T-cell (primary cell): ENCODE measurements around the gene MRPL50. TPM values are rescaled to one million over a fixed set of nuclear protein-coding genes. Genes with fewer than 3 reads are reported as not detected.

Source experiments
- ATAC-seq, 4 experiments: fragments of 200-7000 bp in 3 of 4; fragments of 150-1000 bp in 1 of 4; cut with Tn5 transposase; replicated peaks in 1 of 4; 1 replicate in 3 of 4; 2 replicates in 1 of 4; pipeline ENCODE4 v1.10.0; 2021; ENCODE audit warnings: moderate library complexity in 3 of 4, mild to moderate bottlenecking in 2 of 4, moderate number of reproducible peaks in 1 of 4
- CTCF ChIA-PET, 2 donors: fragments of 300-600 bp; sonication (Branson Sonifier 250); formaldehyde crosslinking; loops; one replicate each; lab custom pipeline; 2022; ENCODE audit warnings: antibody characterized with exemption in 2 of 2; lab: Charles Lee
- POLR2A ChIA-PET, 2 donors: fragments of 300-600 bp; sonication (Branson Sonifier 250); formaldehyde crosslinking; loops; one replicate each; lab custom pipeline; 2022; ENCODE audit warnings: antibody characterized with exemption in 2 of 2; lab: Charles Lee
- DNase-seq, 35 experiments: peaks; one replicate each; pipeline versions ENCODE4 v3.0.0 to v3.0.0-alpha.2; 2013 to 2023
- H3K27ac ChIP-seq: one replicate; pipeline ENCODE4 v1.5.1; 2013; ENCODE audit warnings: low read length
- H3K27me3 ChIP-seq, 2 experiments: replicated peaks in 1 of 2; 1 replicate in 1 of 2; 2 replicates in 1 of 2; pipeline versions ENCODE4 v1.6.1 to v1.7.0; 2013; ENCODE audit warnings: low read length in 1 of 2, mixed read lengths in 1 of 2; ENCODE audit not compliant: control insufficient read depth in 2 of 2, insufficient read depth in 2 of 2; ENCODE audit errors: extremely low read depth in 1 of 2
- H3K36me3 ChIP-seq, 2 donors: 1 replicate in 1 of 2; 2 replicates in 1 of 2; pipeline versions ENCODE4 v1.6.1 to v1.7.0; 2013; ENCODE audit warnings: low read length in 1 of 2; ENCODE audit not compliant: control insufficient read depth in 2 of 2, insufficient read depth in 1 of 2; ENCODE audit errors: extremely low read depth in 1 of 2
- H3K4me1 ChIP-seq, 2 experiments: 1 replicate in 1 of 2; 2 replicates in 1 of 2; pipeline versions ENCODE4 v1.6.1 to v1.7.0; 2013; ENCODE audit warnings: low read length in 2 of 2, mixed read lengths in 1 of 2; ENCODE audit not compliant: insufficient read depth in 2 of 2, control insufficient read depth in 1 of 2; ENCODE audit errors: extremely low read depth in 1 of 2
- H3K4me3 ChIP-seq, 2 donors: 1 replicate in 1 of 2; 2 replicates in 1 of 2; pipeline versions ENCODE4 v1.5.1 to v1.7.0; 2013; ENCODE audit warnings: mild to moderate bottlenecking in 2 of 2, low read length in 1 of 2, moderate library complexity in 1 of 2; ENCODE audit not compliant: control insufficient read depth in 1 of 2; ENCODE audit errors: extremely low read depth in 1 of 2
- H3K9me3 ChIP-seq: 2 replicates; pipeline ENCODE4 v1.7.0; 2013
- H3K27ac Mint-ChIP-seq, 2 donors: one replicate each; pipeline ENCODE4 v1.8.0; 2020 to 2021; ENCODE audit warnings: mild to moderate bottlenecking in 2 of 2, mixed read lengths in 2 of 2
- H3K27me3 Mint-ChIP-seq, 2 donors: one replicate each; pipeline ENCODE4 v1.8.0; 2021 to 2022; ENCODE audit warnings: mixed read lengths in 2 of 2
- H3K36me3 Mint-ChIP-seq: one replicate; pipeline ENCODE4 v1.8.0; 2021; ENCODE audit warnings: mixed read lengths
- H3K4me1 Mint-ChIP-seq, 3 donors: one replicate each; pipeline ENCODE4 v1.8.0; 2020 to 2022; ENCODE audit warnings: mixed read lengths in 3 of 3, mild to moderate bottlenecking in 1 of 3
- H3K4me3 Mint-ChIP-seq, 3 donors: one replicate each; pipeline ENCODE4 v1.8.0; 2020 to 2022; ENCODE audit warnings: mild to moderate bottlenecking in 3 of 3, mixed read lengths in 3 of 3, moderate library complexity in 3 of 3
- H3K9me3 Mint-ChIP-seq, 3 donors: one replicate each; pipeline ENCODE4 v1.8.0; 2020 to 2022; ENCODE audit warnings: mixed read lengths in 3 of 3
- WGBS: methylation state at CpG from one replicate; pipeline ENCODE4 v1.1.5; 2013; ENCODE audit warnings: missing lambda C conversion rate; ENCODE audit not compliant: insufficient coverage; 5-methylcytosine and 5-hydroxymethylcytosine counted together
- total RNA-seq, 35 experiments: library from RNA in 6 of 35; stranded (reverse) in 6 of 35; fragments of 120-200 nt in 1 of 35; gene quantifications; one replicate each; pipeline versions ENCODE4 v1.2.1 to v1.2.4 and lab custom pipeline; 2013 to 2026

MRPL50 gene
- total RNA-seq, 5 donors from 2014 or later (not counting 1 experiment from before 2014, with no cell fraction given): 7.4 to 16.7 (median 16.3) TPM

DNA sequence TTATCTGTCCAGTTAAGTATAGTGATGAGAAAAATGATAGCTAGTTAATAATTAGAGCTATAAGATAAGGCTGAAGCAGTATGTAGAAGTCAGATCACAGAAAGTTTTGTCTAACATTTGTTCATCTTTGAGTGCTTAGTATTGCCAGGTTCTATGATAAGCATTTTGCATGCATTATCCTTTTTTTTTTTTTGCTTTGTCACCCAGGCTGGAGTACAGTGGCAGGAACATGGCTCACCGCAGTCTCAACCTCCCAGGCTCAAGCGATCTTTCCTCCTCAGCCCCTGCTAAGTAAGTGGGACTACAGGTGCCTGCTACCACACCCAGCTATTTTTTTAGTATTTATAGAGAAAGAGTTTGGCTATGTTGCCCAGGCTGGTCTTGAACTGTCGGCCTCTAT, 31.1 kb downstream of the MRPL50 start:
- Histone ChIP-seq H3K9me3 (no peaks in the 10 kb centered on the region), H3K4me1 (no peaks in the 10 kb centered on the region), H3K4me3 (no peak overlapping the region), H3K36me3 (no peaks in the 10 kb centered on the region), H3K27me3 (peaks cover 0 to 3% of the 10 kb centered on the region in 2 experiments), H3K27ac (no peak overlapping the region)
- Mint-ChIP-seq H3K4me1 (no peaks in the 10 kb centered on the region), H3K36me3 (no peaks in the 10 kb centered on the region), H3K27me3 (peaks cover 17 to 27% of the 10 kb centered on the region in 2 donors), H3K27ac (no peak overlapping the region), H3K4me3 (no peak overlapping the region), H3K9me3 (no peaks in the 10 kb centered on the region)
- DNase-seq: no peak
- ChIA-PET CTCF (interaction anchor here (0.7 kb wide), 2 partner anchors 61 to 1986 kb away, joined by 3 read pairs; no protein-coding TSS in a partner anchor), POLR2A (no interaction called here)
- ATAC-seq: no peak
- no CpG with 5 or more reads among the region's 3 CpGs for WGBS

DNA sequence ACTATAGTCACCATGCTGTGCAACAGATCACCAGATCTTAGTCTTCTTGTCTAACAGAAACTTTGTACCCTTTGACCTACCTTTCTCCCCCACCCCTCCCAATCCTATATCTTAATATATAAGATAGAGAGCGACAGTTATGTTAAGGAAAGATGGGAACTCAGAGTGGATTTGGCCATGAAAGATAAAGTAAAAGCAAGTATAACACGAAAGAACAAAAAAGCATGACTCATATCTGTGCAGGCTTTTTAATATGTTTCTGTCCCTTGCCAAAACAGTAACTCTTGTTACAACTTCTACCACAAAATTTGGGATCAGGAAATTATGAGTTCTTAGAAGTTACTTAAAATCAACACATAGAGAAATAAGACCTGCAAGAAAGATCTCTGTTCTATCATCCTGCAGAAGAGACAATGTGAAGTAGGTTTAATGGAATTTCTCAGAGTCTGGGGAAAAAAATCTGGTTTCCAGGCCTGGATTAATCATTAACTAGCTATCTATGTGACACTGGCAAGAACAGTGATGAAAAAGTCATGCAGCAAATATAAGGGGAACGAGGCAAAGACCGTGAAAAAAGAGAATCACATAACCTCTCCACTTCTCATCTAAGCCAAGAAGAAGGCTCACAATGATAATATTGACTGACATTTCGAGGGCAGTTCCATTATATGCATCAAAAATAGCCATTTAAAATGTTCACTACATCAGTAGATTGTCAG, 32.2 kb downstream of the MRPL50 start:
- no CpG with 5 or more reads among the region's 5 CpGs for WGBS
- no peaks in the 10 kb centered on the region for H3K4me1 Mint-ChIP-seq
- H3K9me3 Mint-ChIP-seq: no peaks in the 10 kb centered on the region
- no peak overlapping the region for H3K4me3 Mint-ChIP-seq
- H3K27me3 ChIP-seq: peaks cover 0 to 3% of the 10 kb centered on the region in 2 experiments
- no peaks in the 10 kb centered on the region for H3K9me3 ChIP-seq
- no peak overlapping the region for H3K27ac Mint-ChIP-seq
- DNase-seq (no peak), ATAC-seq (no peak)
- H3K4me1 ChIP-seq: no peaks in the 10 kb centered on the region
- H3K27ac ChIP-seq: no peak overlapping the region
- H3K36me3 Mint-ChIP-seq: no peaks in the 10 kb centered on the region
- ChIA-PET CTCF (interaction anchor here in 1 of 2 donors (0.6 kb wide), 1 partner anchor 21 kb away, joined by 9 read pairs; no protein-coding TSS in a partner anchor), POLR2A (no interaction called here)
- H3K4me3 ChIP-seq: no peak overlapping the region
- H3K27me3 Mint-ChIP-seq: peaks cover 11 to 21% of the 10 kb centered on the region in 2 donors
- no peaks in the 10 kb centered on the region for H3K36me3 ChIP-seq

DNA sequence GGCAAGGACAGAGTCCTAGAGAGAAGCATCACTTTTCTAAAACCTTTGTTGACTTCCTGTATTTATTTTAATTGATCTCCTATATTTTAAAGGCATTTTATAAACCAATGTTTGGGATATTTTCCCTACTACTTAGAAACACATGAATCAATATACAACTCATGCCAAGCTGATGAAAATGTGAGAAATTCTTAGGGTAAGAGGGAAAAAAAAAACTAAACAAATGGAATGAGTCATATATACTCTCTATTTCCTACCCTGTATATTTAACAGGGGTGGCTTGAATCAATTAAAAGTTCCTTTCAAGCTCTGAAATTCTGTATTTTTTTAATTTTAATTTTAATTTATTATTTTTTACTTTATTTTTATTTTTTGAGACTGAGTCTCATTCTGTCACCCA, 33.2 kb downstream of the MRPL50 start:
- Mint-ChIP-seq H3K27ac (no peak overlapping the region), H3K36me3 (no peaks in the 10 kb centered on the region), H3K27me3 (peaks cover 6 to 19% of the 10 kb centered on the region in 2 donors), H3K9me3 (no peaks in the 10 kb centered on the region), H3K4me1 (no peaks in the 10 kb centered on the region), H3K4me3 (no peak overlapping the region)
- ChIA-PET POLR2A (no interaction called here), CTCF (no interaction called here)
- no peak for ATAC-seq
- DNase-seq: no peak
- Histone ChIP-seq H3K4me3 (no peak overlapping the region), H3K36me3 (no peaks in the 10 kb centered on the region), H3K4me1 (no peaks in the 10 kb centered on the region), H3K9me3 (no peaks in the 10 kb centered on the region), H3K27me3 (peaks cover 0 to 3% of the 10 kb centered on the region in 2 experiments), H3K27ac (no peak overlapping the region)

DNA sequence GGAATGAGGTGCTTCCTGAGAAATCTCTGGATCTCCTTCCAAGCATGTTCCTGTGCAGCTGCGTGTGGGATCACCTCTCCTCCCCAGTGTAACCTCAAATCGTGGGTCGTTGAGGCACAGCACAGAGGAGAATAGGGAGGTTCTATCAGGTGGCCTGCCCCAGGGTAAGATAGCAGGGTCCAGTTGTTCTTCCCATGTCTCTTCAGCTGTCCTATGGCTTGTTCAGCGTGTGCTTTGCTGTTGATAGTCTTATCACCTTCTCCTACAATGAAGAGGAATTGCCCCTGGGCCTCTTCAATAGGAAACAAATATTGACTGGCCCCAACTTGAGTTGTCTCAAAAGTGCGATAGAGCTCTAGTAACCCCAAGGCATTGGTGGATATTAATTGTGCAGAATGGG, 36.0 kb downstream of the MRPL50 start:
- no peak overlapping the region for H3K27ac ChIP-seq
- peaks cover 0 to 8% of the 10 kb centered on the region in 2 experiments for H3K27me3 ChIP-seq
- no peak for ATAC-seq
- POLR2A ChIA-PET: no interaction called here
- Mint-ChIP-seq H3K9me3 (no peaks in the 10 kb centered on the region), H3K27ac (no peak overlapping the region), H3K36me3 (no peaks in the 10 kb centered on the region), H3K27me3 (peaks cover 6 to 16% of the 10 kb centered on the region in 2 donors), H3K4me1 (no peaks in the 10 kb centered on the region), H3K4me3 (no peak overlapping the region)
- DNase-seq: no peak
- H3K9me3 ChIP-seq: no peaks in the 10 kb centered on the region
- 87% methylated on average over 4 of the region's 5 CpGs for WGBS
- no peaks in the 10 kb centered on the region for H3K4me1 ChIP-seq
- no peak overlapping the region for H3K4me3 ChIP-seq
- H3K36me3 ChIP-seq: no peaks in the 10 kb centered on the region
- CTCF ChIA-PET: no interaction called here

DNA sequence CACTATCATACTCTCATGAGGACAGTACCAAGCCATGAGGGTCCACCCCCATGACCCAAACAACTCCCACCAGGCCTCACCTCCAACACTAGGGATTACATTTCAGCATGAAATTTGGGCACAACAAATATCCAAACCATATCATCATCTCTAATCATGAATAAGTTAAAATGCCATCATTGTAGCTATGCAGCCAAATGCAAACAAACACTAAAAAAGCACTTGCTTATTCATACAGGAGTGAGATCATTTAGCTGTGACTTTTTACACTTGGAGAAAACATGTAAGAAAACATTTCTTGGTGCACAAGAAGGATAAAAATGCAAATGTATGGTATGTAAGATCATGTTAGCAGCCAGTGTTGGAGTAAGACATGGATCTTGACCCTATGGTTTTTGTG, 37.8 kb downstream of the MRPL50 start:
- no peak overlapping the region for H3K4me3 ChIP-seq
- DNase-seq (no peak), ATAC-seq (no peak)
- peaks cover 2 to 9% of the 10 kb centered on the region in 2 donors for H3K27me3 Mint-ChIP-seq
- H3K27ac Mint-ChIP-seq: no peak overlapping the region
- H3K4me3 Mint-ChIP-seq: no peak overlapping the region
- H3K9me3 Mint-ChIP-seq: no peaks in the 10 kb centered on the region
- H3K36me3 Mint-ChIP-seq: no peaks in the 10 kb centered on the region
- H3K27ac ChIP-seq: no peak overlapping the region
- no peaks in the 10 kb centered on the region for H3K36me3 ChIP-seq
- ChIA-PET POLR2A (no interaction called here), CTCF (no interaction called here)
- H3K27me3 ChIP-seq: peaks cover 0 to 11% of the 10 kb centered on the region in 2 experiments
- H3K4me1 Mint-ChIP-seq: no peaks in the 10 kb centered on the region
- no peaks in the 10 kb centered on the region for H3K9me3 ChIP-seq
- H3K4me1 ChIP-seq: no peaks in the 10 kb centered on the region

DNA sequence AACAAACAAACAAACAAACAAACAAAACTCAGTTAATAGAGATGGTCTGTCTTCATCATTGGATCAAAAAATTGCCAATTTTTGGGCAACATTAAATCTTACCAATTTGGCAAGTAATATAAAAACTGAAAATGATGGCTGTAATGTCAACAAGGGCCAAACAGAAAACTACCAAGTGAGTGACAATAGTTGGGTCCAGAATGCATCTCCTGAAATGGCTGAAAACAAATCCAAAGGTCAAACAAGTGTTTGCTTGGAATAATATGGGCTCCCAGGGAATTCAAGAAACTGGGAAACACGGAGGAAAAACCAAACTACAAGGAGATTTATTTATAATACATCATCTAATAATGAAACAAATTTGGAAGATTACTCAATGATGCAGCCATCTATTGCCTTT, 38.7 kb downstream of the MRPL50 start:
- ChIA-PET POLR2A (no interaction called here), CTCF (no interaction called here)
- no peak overlapping the region for H3K27ac ChIP-seq
- no peaks in the 10 kb centered on the region for H3K36me3 ChIP-seq
- H3K27me3 ChIP-seq: peaks cover 0 to 11% of the 10 kb centered on the region in 2 experiments
- H3K9me3 ChIP-seq: no peaks in the 10 kb centered on the region
- Mint-ChIP-seq H3K4me1 (no peaks in the 10 kb centered on the region), H3K27me3 (peaks cover 2 to 9% of the 10 kb centered on the region in 2 donors), H3K9me3 (no peaks in the 10 kb centered on the region), H3K27ac (no peak overlapping the region), H3K36me3 (no peaks in the 10 kb centered on the region), H3K4me3 (no peak overlapping the region)
- ATAC-seq (no peak), DNase-seq (no peak)
- no CpG with 5 or more reads among the region's 1 CpG for WGBS
- H3K4me3 ChIP-seq: no peak overlapping the region
- H3K4me1 ChIP-seq: no peaks in the 10 kb centered on the region
